Suppressor macrophage treated with lipopolysaccharide for 1 hour (primary cell): ENCODE measurements around the gene GPS1.

Experiments
- DNase-seq, 3 donors: peaks; one replicate each; pipeline ENCODE4 v3.0.0-alpha.2; 2020 to 2022

The GPS1 gene

GRCh38 chr17:82047379-82047778, 4.3 kb upstream of the GPS1 start:
- no peak for DNase-seq

DNA sequence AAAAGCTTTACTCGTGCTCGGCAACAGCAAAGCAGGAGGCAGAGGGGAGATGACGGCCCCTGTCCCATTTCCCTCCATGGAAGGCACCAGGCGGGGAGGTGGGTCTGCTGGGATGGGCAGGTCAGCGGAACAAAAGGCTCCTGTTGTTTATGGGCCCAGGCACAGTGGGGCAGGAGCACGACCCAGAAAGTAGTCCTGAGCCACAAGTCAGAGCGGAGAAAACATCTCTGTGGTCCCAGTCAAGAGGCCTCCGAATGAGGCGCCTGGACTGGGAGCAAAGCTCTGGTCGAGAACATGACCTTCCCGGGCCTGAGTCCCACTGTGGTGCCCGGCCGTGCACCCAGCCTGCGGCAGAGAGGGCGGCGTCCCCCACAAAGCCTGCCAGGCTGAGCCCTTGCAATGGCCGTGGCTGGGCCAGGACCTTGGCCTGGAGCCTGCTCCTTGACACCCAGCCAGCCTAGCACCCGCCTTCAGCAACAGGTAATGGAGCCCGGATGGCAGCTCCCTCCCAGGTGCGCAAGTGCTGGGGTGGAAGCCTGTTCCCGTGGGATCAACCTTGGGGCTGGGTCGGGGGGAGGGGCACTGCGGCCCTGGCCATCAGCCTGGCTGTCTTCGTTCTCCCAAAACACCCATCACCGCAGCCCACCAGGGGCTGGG, 3.7 kb upstream of the GPS1 start:
- no peak for DNase-seq

- DNase-seq: no peak
These were observed 3.1 kb upstream of the GPS1 start for GRCh38 chr17:82048571-82048971.

DNA sequence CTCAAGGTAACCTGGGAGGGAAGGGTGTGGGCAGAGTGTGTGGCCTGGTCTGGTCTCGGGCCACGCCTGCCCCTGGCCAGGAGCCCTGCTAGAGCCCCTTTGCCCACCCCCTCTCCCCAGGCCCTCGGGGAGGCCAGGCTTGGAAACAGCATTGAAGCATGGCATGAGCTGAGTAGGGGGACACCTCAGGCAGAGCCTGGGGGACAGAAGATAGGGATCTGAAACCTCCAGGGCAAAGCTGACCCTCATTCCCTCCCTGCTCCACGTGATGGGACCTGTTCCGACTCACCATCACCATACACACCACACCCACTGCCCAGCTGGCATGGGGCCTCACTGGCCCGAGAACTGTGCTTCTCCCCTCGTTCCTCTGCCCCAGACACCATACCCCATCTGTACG, 2.6 kb upstream of the GPS1 start:
- no peak for DNase-seq

DNA sequence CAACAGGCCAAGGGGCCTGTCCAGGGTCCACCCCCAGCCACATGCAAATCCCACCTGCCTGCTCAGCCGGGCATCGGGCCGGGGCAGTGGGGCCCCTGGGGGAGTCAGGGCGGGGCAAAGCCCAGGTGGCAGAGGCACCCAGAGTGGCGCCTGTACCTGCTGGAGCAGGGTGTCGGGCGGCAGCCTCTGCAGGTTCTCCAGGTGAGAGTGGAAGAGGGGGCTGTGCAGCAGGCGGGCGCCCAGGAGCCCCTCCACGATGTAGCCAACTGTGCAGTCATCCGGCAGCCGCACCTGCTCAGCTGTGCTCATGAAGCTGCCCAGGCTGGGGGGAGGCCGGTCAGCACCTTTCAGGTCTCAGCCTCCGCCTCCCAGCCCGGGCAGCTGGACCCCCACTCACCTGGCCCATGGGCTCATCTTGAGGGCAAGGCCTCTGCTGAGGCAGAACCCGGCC, 2.2 kb upstream of the GPS1 start:
- DNase-seq: no peak

DNA sequence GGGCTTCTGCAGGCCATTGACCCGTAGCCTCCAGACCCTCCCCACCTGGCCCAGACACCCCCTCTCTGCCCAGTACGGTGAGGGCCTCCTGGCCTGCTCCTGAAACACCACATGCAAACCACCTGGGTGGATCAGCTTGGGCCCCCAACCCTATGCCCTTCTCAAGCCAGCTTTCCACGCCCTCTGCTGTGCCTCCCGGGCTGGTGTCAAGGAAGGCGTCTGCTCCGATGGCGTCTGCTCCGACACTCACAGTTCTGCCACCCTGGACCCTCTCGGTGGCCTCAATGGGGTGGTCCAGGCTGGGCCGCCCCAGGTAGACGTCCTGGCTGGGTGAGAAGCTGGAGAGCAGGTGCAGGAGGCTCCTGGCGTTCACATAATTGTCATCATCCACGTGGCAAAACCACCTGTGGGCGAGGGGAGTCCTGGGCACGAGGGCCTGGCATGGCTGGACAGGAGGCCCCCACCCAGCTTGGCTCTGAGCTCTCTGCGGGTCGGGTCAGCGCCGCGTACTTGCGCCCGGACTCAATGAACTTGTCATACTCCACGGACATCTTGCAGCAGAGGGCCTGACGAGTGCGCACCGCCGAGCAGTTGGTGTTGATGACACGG, 1.4 kb upstream of the GPS1 start:
- no peak for DNase-seq

- DNase-seq: no peak
These were observed 697 bp upstream of the GPS1 start for GRCh38 chr17:82050761-82051641.

DNA sequence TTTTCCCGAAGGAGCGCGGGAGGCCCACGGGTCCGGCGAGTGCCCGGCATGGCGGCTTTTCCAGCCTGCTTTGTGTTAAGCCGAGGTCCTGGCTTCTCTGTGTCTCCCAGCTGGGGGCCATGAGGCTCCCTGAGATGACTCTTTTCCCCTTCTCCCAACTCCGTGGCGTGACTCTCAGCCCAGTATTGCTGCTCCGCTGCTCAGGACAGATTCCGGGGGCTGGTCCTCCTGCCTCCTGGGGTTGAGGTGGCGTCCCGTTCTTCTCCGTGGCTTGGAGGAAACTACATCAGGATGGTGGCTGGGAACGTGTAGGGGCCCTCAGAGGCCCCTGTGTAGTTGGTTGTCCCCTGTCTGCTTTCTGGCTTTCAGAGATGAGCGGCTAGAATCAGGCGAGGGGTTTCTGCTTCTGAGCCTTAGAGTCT, 951 bp downstream of the GPS1 start:
- DNase-seq: no peak

- no peak for DNase-seq
These were observed 1.4 kb downstream of the GPS1 start for GRCh38 chr17:82053130-82053529.

DNA sequence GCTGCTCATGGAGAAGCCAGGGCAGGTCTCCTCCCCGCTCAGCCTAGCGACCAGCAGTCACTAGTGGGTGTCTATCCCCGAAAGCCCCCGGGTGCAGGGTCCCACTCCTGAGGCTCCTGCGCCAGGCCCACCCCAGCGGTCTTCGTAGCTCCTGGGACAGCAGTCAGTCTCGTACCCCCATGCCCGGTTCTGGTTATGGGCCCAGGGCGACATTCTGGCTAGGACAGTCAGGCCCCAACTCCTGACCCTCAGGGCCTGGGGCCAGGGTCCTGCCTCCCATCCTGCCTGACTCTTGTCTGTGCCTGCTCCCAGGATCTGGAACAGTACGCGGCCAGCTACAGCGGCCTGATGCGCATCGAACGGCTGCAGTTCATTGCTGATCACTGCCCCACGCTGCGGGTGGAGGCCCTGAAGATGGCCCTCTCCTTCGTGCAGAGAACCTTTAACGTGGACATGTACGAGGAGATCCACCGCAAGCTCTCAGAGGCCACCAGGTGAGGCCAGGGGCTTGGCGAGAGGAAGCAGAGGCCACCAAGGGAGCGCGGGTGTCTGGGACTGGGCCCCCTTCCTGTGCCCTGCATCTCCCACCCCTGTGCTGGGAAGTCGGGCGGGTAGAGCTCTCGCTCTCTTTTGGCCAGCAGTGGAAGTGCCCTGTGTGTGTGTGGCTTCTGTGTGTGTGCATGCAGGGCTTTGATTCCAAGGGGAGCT, 2.0 kb downstream of the GPS1 start:
- no peak for DNase-seq

- DNase-seq: no peak
These were observed 2.8 kb downstream of the GPS1 start for GRCh38 chr17:82054351-82055022.

DNA sequence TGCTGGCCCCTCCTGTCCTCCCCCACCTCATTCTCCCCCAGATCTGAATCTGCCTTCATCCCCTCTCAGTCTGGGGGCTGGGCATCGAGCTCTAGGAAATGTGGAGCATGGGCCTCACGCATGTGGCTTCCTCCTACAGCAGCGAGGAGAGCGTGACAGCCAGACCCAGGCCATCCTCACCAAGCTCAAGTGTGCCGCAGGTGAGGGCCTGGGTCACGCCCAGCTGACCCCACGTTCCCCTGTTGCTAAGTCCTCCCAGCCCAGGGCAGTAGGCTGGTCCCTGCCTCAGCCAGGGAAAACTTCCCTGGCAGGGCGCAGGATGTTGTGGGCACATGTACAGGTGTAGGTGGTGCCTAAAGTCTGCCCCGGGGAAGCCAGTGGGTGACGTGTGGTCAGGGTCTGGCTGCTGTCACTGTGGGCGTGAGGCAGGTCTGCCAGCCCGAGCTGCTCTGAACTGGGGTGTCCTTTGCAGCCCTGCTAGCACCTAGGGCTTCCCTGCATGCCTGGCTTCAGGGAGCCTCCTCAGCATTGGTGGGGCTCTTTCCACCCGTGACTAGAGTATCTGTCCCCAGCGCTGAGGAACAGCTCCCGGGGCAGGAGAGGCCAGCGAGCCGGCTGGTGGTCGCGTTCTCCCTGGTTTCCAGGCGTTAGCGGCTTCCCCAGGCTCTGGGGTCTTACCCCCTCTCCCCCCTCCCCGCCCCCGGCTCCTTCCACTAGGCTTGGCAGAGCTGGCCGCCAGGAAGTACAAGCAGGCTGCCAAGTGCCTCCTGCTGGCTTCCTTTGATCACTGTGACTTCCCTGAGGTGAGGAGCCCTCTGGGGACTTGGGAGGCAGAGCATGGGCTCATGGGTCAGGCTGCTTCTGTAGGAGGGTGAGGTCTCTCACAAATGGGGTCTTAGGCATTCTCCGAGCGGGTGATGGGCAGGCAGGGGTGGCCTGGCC, 3.6 kb downstream of the GPS1 start:
- no peak for DNase-seq

- no peak for DNase-seq
These were observed 4.4 kb downstream of the GPS1 start for GRCh38 chr17:82055965-82056728.

- DNase-seq: no peak
These were observed 5.3 kb downstream of the GPS1 start for GRCh38 chr17:82056729-82057621.

GRCh38 chr17:82058230-82058854, 6.6 kb downstream of the GPS1 start:
- DNase-seq: no peak

DNA sequence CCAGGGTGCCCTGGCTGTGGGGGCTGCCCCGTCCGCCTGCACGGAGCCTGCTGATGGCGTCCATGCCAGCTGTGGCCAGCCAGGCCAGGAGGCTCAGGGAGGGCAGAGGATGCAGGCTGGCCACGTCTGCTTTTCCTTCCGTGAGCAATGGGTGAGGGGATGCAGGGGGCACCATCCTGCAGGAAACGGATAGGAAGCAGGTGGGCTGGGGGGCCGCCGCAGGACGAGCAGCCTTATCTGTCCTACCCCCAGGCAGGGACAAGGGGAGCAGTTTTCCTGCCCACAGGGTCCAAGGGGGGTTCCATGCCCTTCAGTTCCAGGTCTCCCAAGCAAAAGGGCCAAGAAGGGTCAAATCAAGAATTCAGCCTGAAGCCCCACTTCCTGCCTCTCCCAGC, 7.2 kb downstream of the GPS1 start:
- DNase-seq: no peak

DNA sequence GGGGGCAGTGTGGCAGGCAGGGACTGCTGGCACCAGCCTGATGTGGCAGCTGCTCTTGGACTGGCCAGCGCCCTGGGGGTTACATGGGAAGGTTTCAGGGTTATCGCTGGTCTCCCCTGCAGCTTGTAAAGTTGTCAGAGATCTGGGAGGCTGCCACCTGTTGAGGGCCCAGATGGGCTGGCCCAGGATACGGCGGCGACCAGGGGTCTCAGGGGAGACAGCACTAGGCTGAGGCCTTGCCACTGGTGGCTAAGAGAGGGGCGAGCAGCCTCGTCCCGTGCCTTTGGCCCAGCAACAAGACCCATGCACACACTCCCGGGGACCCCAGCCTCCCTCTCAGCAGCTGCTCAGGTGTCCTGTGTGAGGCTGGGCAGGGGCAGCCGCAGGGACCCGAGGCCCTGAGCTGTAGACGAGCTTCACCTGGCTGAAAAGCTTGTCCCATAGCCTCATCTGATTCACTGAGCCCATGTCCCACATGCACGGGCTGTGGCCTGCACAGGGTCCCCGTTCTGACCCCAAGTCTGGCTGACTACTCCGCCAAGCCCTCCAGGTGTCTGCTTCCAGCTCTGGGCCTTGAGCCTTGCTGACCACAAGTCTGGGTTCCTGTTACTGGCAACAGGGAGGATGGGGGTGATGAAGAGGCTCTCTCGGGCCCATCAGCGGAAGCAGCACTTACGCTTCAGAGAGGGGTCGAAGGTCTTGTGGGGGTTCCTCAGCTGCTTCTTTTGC, 7.7 kb downstream of the GPS1 start:
- no peak for DNase-seq

- DNase-seq: no peak
These were observed 8.3 kb downstream of the GPS1 start for GRCh38 chr17:82060001-82060380.
